SK-N-MC (cell line): Measurements from ENCODE around the gene ZFHX2.

Source experiments
- EZH2 ChIP-seq: fragments of 200-600 bp; sonication (generic); IDR thresholded peaks from one replicate; pipeline ENCODE4 v1.6.1; 2017; ENCODE audit warnings: antibody characterized with exemption
- FOXP2 ChIP-seq: optimal IDR thresholded peaks from 2 replicates; pipeline ENCODE3; 2011; ENCODE audit warnings: mild to moderate bottlenecking, moderate library complexity; ENCODE audit not compliant: insufficient read depth; ENCODE audit errors: extremely low read length, control extremely low read depth
- POLR2AphosphoS5 ChIP-seq: IDR thresholded peaks from 2 replicates; pipeline ENCODE4 v1.6.1; 2012; ENCODE audit warnings: mild to moderate bottlenecking, low read depth, low read length, borderline replicate concordance

GRCh38 chr14:23523229-23524016, 28.1 kb downstream of the ZFHX2 start:
- TF ChIP-seq EZH2 (no peak), POLR2AphosphoS5 (no peak), FOXP2 (no peak)
